ENCODE results near the gene TLX3. TPM values are rescaled to one million over a fixed set of nuclear protein-coding genes. Genes with fewer than 3 reads are reported as not detected.

TLX3 gene
- total RNA-seq, 3 donors from 2014 or later: not detected

DNA sequence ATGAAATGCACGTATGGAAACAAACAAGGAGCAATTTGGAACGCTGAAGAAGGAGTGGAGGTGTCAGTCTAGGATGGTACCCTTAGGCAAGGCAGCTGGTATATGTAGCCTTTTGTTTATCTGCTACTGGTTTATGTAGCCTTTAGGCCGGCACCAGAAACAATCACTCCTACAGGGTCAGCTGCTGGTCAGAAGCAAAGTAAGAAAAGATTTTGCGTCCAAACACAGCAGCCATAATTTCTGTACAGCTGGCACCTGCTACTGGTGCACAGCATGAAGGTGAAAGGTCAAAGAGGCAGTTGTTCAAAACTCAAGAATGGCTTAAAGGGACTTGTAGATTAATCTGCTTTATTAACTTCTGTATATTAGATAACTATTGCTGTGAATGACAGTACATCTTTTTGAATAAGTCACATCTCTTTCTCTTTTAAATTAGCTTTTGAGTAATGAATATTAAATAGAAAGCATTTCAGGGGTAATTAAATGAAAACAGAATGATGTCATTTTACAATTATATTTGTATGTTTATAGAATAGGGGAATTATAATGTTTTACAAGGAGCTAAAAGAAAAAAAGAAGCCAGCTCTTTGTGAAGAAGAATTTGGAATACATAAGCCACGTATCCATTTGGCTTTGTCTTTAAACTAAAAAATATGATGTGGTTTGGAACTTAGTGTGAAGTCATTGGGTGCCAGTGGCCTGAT lies 33.1 kb upstream of the TLX3 start:
- H3K36me3 ChIP-seq (ENCODE audit: low read depth): no peaks in the 10 kb centered on the region
- no peak for TF ChIP-seq CTCF (IDR thresholded peaks at IDR 0.05)
- intact Hi-C loops (cut with DNase I, micrococcal nuclease): no loop called here
- ATAC-seq (no peak), DNase-seq (no peak)
- H3K9me3 ChIP-seq: no peaks in the 10 kb centered on the region
- H3K4me1 ChIP-seq (ENCODE audit: low read depth): no peaks in the 10 kb centered on the region
- H3K4me3 ChIP-seq: no peak overlapping the region

- ATAC-seq (no peak), DNase-seq (no peak)
- intact Hi-C loops (cut with DNase I, micrococcal nuclease): no loop called here
- H3K9me3 ChIP-seq: no peaks in the 10 kb centered on the region
- H3K4me1 ChIP-seq (ENCODE audit: low read depth): no peaks in the 10 kb centered on the region
- H3K4me3 ChIP-seq: no peak overlapping the region
- TF ChIP-seq CTCF (IDR thresholded peaks at IDR 0.05): no peak
- H3K36me3 ChIP-seq (ENCODE audit: low read depth): no peaks in the 10 kb centered on the region
These were observed 25.3 kb upstream of the TLX3 start for GRCh38 chr5:171283753-171284152.

DNA sequence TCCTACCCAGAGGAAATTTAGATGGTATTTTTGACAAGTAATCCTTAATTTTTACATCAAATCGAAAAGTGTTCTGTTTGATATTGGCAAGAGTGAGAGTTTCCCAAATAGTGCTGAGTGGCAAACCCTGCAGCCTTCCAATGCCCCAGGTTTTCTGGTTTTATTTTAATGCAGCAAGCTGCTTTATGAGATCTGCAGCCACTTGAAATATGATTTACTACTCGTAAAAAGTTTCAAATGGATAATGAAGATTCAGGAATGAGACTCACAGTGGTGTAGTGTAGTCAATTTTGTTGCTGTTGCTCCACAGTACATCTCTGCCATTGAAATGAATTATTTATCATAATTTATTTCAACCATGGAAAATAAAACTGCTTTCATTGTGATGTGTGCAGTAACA lies 23.6 kb upstream of the TLX3 start:
- no peaks in the 10 kb centered on the region for H3K9me3 ChIP-seq
- no peak overlapping the region for H3K4me3 ChIP-seq
- no peaks in the 10 kb centered on the region for H3K36me3 ChIP-seq (ENCODE audit: low read depth)
- no peak for TF ChIP-seq CTCF (IDR thresholded peaks at IDR 0.05)
- intact Hi-C loops (cut with DNase I, micrococcal nuclease): no loop called here
- no peak for ATAC-seq
- no peak for DNase-seq
- H3K4me1 ChIP-seq (ENCODE audit: low read depth): no peaks in the 10 kb centered on the region

GRCh38 chr5:171288066-171288465 lies 21.0 kb upstream of the TLX3 start:
- DNase-seq (no peak), ATAC-seq (no peak)
- no peak for TF ChIP-seq CTCF (IDR thresholded peaks at IDR 0.05)
- Histone ChIP-seq H3K4me1 (ENCODE audit: low read depth) (no peaks in the 10 kb centered on the region), H3K9me3 (no peaks in the 10 kb centered on the region), H3K4me3 (no peak overlapping the region), H3K36me3 (ENCODE audit: low read depth) (no peaks in the 10 kb centered on the region)
- intact Hi-C loops (cut with DNase I, micrococcal nuclease): no loop called here

- intact Hi-C loops (cut with DNase I, micrococcal nuclease): no loop called here
- no peak for DNase-seq
These were observed 17.7 kb upstream of the TLX3 start for GRCh38 chr5:171291371-171291770.

More at GRCh38 chr5:171291371-171291770, 17.7 kb upstream of the TLX3 start:
- no peaks in the 10 kb centered on the region for H3K9me3 ChIP-seq
- no peaks in the 10 kb centered on the region for H3K36me3 ChIP-seq (ENCODE audit: low read depth)
- H3K4me3 ChIP-seq: no peak overlapping the region
- ATAC-seq: no peak
- no peaks in the 10 kb centered on the region for H3K4me1 ChIP-seq (ENCODE audit: low read depth)
- TF ChIP-seq CTCF (IDR thresholded peaks at IDR 0.05): no peak
